H1 (cell line): Measurements from ENCODE around the gene POLR1G. TPM values are rescaled to one million over a fixed set of nuclear protein-coding genes. Genes with fewer than 3 reads are reported as not detected.

ENCODE experiments used
- CTCF ChIA-PET: fragments of 300-600 bp; sonication (Branson Sonifier 250); formaldehyde crosslinking; loops from one replicate; lab custom pipeline; 2021; ENCODE audit not compliant: partially characterized antibody; lab: Charles Lee
- POLR2A ChIA-PET: fragments of 300-600 bp; sonication (Branson Sonifier 250); formaldehyde crosslinking; loops from one replicate; lab custom pipeline; 2021; ENCODE audit warnings: inconsistent platforms; ENCODE audit not compliant: partially characterized antibody; lab: Charles Lee
- DNase-seq, 2 experiments: peaks; one replicate each; pipeline versions ENCODE4 v3.0.0 to v3.0.0-alpha.2; 2010 to 2022; ENCODE audit warnings: low spot score in 2 of 2, low read depth in 1 of 2, mixed read lengths in 1 of 2
- FAIRE-seq: peaks from 2 replicates; lab custom pipeline; 2011; peaks lifted over from hg19 to GRCh38; lab: Jason Lieb, UNC
- H2AFZ ChIP-seq: 2 replicates; pipeline ENCODE4 v1.8.1; 2012; ENCODE audit warnings: low read length, inconsistent platforms
- H2AK5ac ChIP-seq: 2 replicates; pipeline ENCODE4 v1.6.1; 2013; ENCODE audit warnings: low read depth, low read length
- H2BK120ac ChIP-seq: replicated peaks from 2 replicates; pipeline ENCODE3; 2013; ENCODE audit warnings: low read depth, low read length, inconsistent platforms
- H2BK12ac ChIP-seq: 2 replicates; pipeline ENCODE4 v1.6.1; 2013; ENCODE audit warnings: low read depth, low read length
- H2BK15ac ChIP-seq: 2 replicates; pipeline ENCODE4 v1.6.1; 2013; ENCODE audit warnings: low read length
- H2BK20ac ChIP-seq: 2 replicates; pipeline ENCODE4 v1.6.1; 2013; ENCODE audit warnings: low read length
- H2BK5ac ChIP-seq: 2 replicates; pipeline ENCODE4 v1.6.1; 2013; ENCODE audit warnings: low read depth, low read length
- H3K14ac ChIP-seq: 2 replicates; pipeline ENCODE4 v1.6.1; 2013; ENCODE audit warnings: inconsistent platforms; ENCODE audit not compliant: insufficient read length
- H3K18ac ChIP-seq: 2 replicates; pipeline ENCODE4 v1.6.1; 2013; ENCODE audit warnings: low read length; ENCODE audit errors: extremely low read depth
- H3K23ac ChIP-seq: 2 replicates; pipeline ENCODE4 v1.6.1; 2013; ENCODE audit warnings: inconsistent platforms; ENCODE audit not compliant: insufficient read length
- H3K23me2 ChIP-seq: 2 replicates; pipeline ENCODE4 v1.6.1; 2013; ENCODE audit warnings: low read depth, low read length
- H3K27ac ChIP-seq: 2 replicates; pipeline ENCODE4 v1.6.1; 2011; ENCODE audit warnings: low read depth, low read length, inconsistent platforms
- H3K27me3 ChIP-seq, 4 experiments: replicated peaks in 1 of 4; 1 replicate in 1 of 4; 2 replicates in 3 of 4; pipeline versions ENCODE4 v1.6.1 to v1.8.1; 2011 to 2013; ENCODE audit warnings: low read length in 3 of 4, mild to moderate bottlenecking in 3 of 4, inconsistent platforms in 2 of 4, mixed read lengths in 2 of 4, moderate library complexity in 1 of 4; ENCODE audit not compliant: control insufficient read depth in 3 of 4, insufficient read depth in 3 of 4; ENCODE audit errors: extremely low read depth in 1 of 4
- H3K36me3 ChIP-seq, 4 experiments: 2 replicates each; pipeline versions ENCODE4 v1.6.1 to v1.8.1; 2011 to 2013; ENCODE audit warnings: mild to moderate bottlenecking in 4 of 4, low read length in 3 of 4, moderate library complexity in 2 of 4, control low read depth in 1 of 4, inconsistent platforms in 1 of 4; ENCODE audit not compliant: insufficient read depth in 4 of 4, control insufficient read depth in 2 of 4
- H3K4ac ChIP-seq: replicated peaks from 2 replicates; pipeline ENCODE3; 2013; ENCODE audit warnings: low read length, low read depth, mixed read lengths, inconsistent platforms; ENCODE audit not compliant: insufficient read length
- H3K4me1 ChIP-seq, 4 experiments: replicated peaks in 1 of 4; 1 replicate in 1 of 4; 2 replicates in 3 of 4; pipeline versions ENCODE4 v1.6.1 to v1.8.1; 2011 to 2013; ENCODE audit warnings: low read length in 3 of 4, inconsistent platforms in 2 of 4, mixed read lengths in 1 of 4; ENCODE audit not compliant: insufficient read depth in 4 of 4, control insufficient read depth in 3 of 4
- H3K4me2 ChIP-seq, 2 experiments: 2 replicates each; pipeline versions ENCODE4 v1.6.1 to v1.8.1; 2011 to 2013; ENCODE audit warnings: low read depth in 2 of 2, low read length in 2 of 2, control low read depth in 1 of 2, inconsistent platforms in 1 of 2, mild to moderate bottlenecking in 1 of 2; ENCODE audit not compliant: insufficient read depth in 1 of 2
- H3K4me3 ChIP-seq, 4 experiments: fragments of 200-600, 300-600 bp in 1 of 4; sonication (generic), shearing (Covaris generic), sonication (Bioruptor Twin) in 1 of 4; 2 replicates each; pipeline versions ENCODE4 v1.5.1 to v1.8.1; 2011 to 2016; ENCODE audit warnings: low read length in 4 of 4, low read depth in 3 of 4, control low read depth in 2 of 4, inconsistent platforms in 2 of 4, mild to moderate bottlenecking in 2 of 4, mixed read lengths in 1 of 4, moderate library complexity in 1 of 4; ENCODE audit not compliant: insufficient read depth in 2 of 4; ENCODE audit errors: extremely low read depth in 1 of 4
- H3K56ac ChIP-seq: replicated peaks from 2 replicates; pipeline ENCODE3; 2013; ENCODE audit warnings: low read depth, mild to moderate bottlenecking, mixed read lengths, low read length, inconsistent platforms; ENCODE audit not compliant: insufficient read length
- H3K79me1 ChIP-seq: 2 replicates; pipeline ENCODE4 v1.6.1; 2013; ENCODE audit warnings: low read depth, low read length, control low read depth
- H3K79me2 ChIP-seq, 2 experiments: 2 replicates each; pipeline versions ENCODE4 v1.6.1 to v1.8.1; 2012 to 2013; ENCODE audit warnings: low read length in 2 of 2, mild to moderate bottlenecking in 2 of 2, inconsistent platforms in 1 of 2; ENCODE audit not compliant: insufficient read depth in 2 of 2, control insufficient read depth in 1 of 2
- H3K9ac ChIP-seq, 4 experiments: replicated peaks in 1 of 4; 1 replicate in 1 of 4; 2 replicates in 3 of 4; pipeline versions ENCODE4 v1.6.1 to v1.8.1; 2011 to 2013; ENCODE audit warnings: low read depth in 3 of 4, low read length in 3 of 4, control low read depth in 2 of 4, mild to moderate bottlenecking in 2 of 4, moderate library complexity in 2 of 4, inconsistent platforms in 1 of 4; ENCODE audit errors: extremely low read depth in 1 of 4
- H3K9me3 ChIP-seq, 2 experiments: 2 replicates each; pipeline versions ENCODE4 v1.6.1 to v1.8.1; 2012 to 2013; ENCODE audit warnings: mild to moderate bottlenecking in 2 of 2, moderate library complexity in 2 of 2, control low read depth in 1 of 2, inconsistent platforms in 1 of 2, low read depth in 1 of 2, low read length in 1 of 2, mixed read lengths in 1 of 2; ENCODE audit not compliant: insufficient read depth in 2 of 2
- H4K20me1 ChIP-seq, 2 experiments: replicated peaks in 1 of 2; 2 replicates each; pipeline versions ENCODE3 to v1.8.1; 2011 to 2013; ENCODE audit warnings: inconsistent platforms in 2 of 2, low read length in 2 of 2, mild to moderate bottlenecking in 1 of 2; ENCODE audit not compliant: insufficient read depth in 2 of 2, control insufficient read depth in 1 of 2
- H4K5ac ChIP-seq: 2 replicates; pipeline ENCODE4 v1.6.1; 2013; ENCODE audit warnings: low read length, low read depth, mixed read lengths, inconsistent platforms; ENCODE audit not compliant: insufficient read length
- H4K8ac ChIP-seq: 2 replicates; pipeline ENCODE4 v1.8.0; 2013; ENCODE audit warnings: mild to moderate bottlenecking, moderate library complexity, low read length, inconsistent platforms; ENCODE audit not compliant: insufficient read depth; ENCODE audit errors: extremely low read depth
- H4K91ac ChIP-seq: replicated peaks from 2 replicates; pipeline ENCODE3; 2013; ENCODE audit warnings: low read length, mixed read lengths, inconsistent platforms; ENCODE audit not compliant: insufficient read length
- CREB1 ChIP-seq: IDR thresholded peaks from 2 replicates; pipeline ENCODE4 v1.6.1; 2012; ENCODE audit warnings: inconsistent platforms
- GABPA ChIP-seq: IDR thresholded peaks from 2 replicates; pipeline ENCODE4 v1.6.1; 2011; ENCODE audit warnings: mild to moderate bottlenecking, low read length, moderate library complexity, borderline replicate concordance; ENCODE audit not compliant: insufficient read depth
- HDAC2 ChIP-seq, 2 experiments: fragments of 300-600 bp in 1 of 2; sonication (generic) in 1 of 2; IDR thresholded peaks; 2 replicates each; pipeline ENCODE4 v1.6.1; 2011 to 2012; ENCODE audit warnings: low read depth in 2 of 2, low read length in 2 of 2, mild to moderate bottlenecking in 2 of 2, moderate library complexity in 2 of 2, borderline replicate concordance in 1 of 2, inconsistent platforms in 1 of 2
- NRF1 ChIP-seq: IDR thresholded peaks from 2 replicates; pipeline ENCODE4 v1.6.1; 2011; ENCODE audit warnings: mild to moderate bottlenecking, low read depth, low read length, improper control_type of control experiment
- RXRA ChIP-seq: IDR thresholded peaks from 2 replicates; pipeline ENCODE4 v1.6.1; 2011; ENCODE audit warnings: low read depth, mild to moderate bottlenecking, low read length, moderate library complexity; ENCODE audit not compliant: insufficient read depth
- SIRT6 ChIP-seq: IDR thresholded peaks from one replicate; pipeline ENCODE4 v1.7.1; 2012; ENCODE audit warnings: low read length, inconsistent platforms
- WGBS, 2 experiments: shearing (Covaris generic) in 1 of 2; methylation state at CpG; one replicate each; pipeline versions ENCODE4 v1.1.6 to v1.1.7; 2013 to 2015; ENCODE audit warnings: low lambda C conversion rate in 2 of 2, mixed read lengths in 2 of 2, inconsistent platforms in 1 of 2, low coverage in 1 of 2, missing lambda C conversion rate in 1 of 2; ENCODE audit not compliant: insufficient replicate concordance in 2 of 2, insufficient coverage in 1 of 2, insufficient read length in 1 of 2; ENCODE audit errors: extremely low coverage in 1 of 2, missing lambda C conversion rate in 1 of 2; 5-methylcytosine and 5-hydroxymethylcytosine counted together
- polyA plus RNA-seq, 7 experiments: library from polyadenylated mRNA; depleted of rRNA in 3 of 7; stranded (reverse) in 5 of 7; unstranded in 2 of 7; fragments of >200 nt in 5 of 7; fragments of 200-250 nt in 2 of 7; gene quantifications; 1 replicate in 5 of 7; 2 replicates in 1 of 7; 4 replicates in 1 of 7; pipeline versions ENCODE4 v1.2.1 to v1.2.3, GENCODE V29; 2011 to 2013; ENCODE audit warnings: missing spikeins in 2 of 7, mixed read lengths in 2 of 7
- total RNA-seq: library from RNA; stranded (reverse); fragmentation: NEBNext Ultra II Directional; extraction: Animal tissue kit (Norgen Biotek cat#: 25700); gene quantifications from 2 replicates; pipeline ENCODE4 v1.2.1, GENCODE V29; 2021

POLR1G gene
- total and polyA plus RNA-seq, 2 of the 8 experiments (the other 6 are each of a cell fraction or from before 2014, with no cell fraction given) = 16.8 to 34.8 TPM

DNA sequence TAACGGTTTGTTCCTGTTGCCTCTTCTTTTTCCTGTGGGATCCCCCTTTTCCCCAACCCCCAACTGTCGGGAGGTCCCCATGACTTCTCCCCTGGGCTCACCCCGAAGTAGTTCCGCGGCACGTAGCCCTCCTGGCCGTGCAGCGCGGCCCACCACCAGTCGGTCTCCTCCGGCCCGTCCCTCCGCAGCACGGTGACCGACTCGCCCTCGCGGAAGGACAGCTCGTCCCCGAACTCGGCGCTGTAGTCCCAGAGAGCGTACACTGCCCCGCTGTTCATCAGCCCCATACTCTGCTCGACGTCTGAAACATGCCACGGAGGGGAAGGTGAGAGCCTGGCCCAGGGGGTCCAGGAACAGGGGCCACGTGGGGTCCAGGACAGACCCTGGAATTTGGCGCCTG lies 24.0 kb upstream of the POLR1G start:
- H3K23me2 ChIP-seq = peaks cover 6% of the 10 kb centered on the region; the same call in 1 of the 2 replicates
- peaks cover 6 to 18% (median 16%) of the 10 kb centered on the region in 4 experiments for H3K27me3 ChIP-seq
- ChIA-PET CTCF (interaction anchor here (0.5 to 5.4 kb wide), 6 partner anchors 9 to 190 kb away, joined by 3 to 32 read pairs (median 4); partner anchors contain the start of gene PPP1R13L), POLR2A (interaction anchor here (1.0 to 5.7 kb wide), 5 partner anchors 9 to 202 kb away, joined by 3 to 27 read pairs (median 3); partner anchors contain the start of gene ERCC2)
- H4K91ac ChIP-seq = no peak overlapping the region
- H2BK12ac ChIP-seq = no peak overlapping the region
- H3K36me3 ChIP-seq = no peaks in the 10 kb centered on the region
- DNase-seq = no peak
- no peak overlapping the region for H2AK5ac ChIP-seq
- no peak overlapping the region for H3K56ac ChIP-seq
- H3K9me3 ChIP-seq = no peaks in the 10 kb centered on the region
- no peaks in the 10 kb centered on the region for H3K79me2 ChIP-seq
- no peak overlapping the region for H3K4ac ChIP-seq
- WGBS, 2 experiments = 93% methylated on average over 27 of the region's 29 CpGs; no CpG with 5 or more reads in 1 of the 2 experiments
- TF ChIP-seq NRF1 = no peak
- no peak for TF ChIP-seq HDAC2 (IDR thresholded peaks at IDR 0.05; ENCODE audit: borderline replicate concordance in 1 of 2, low read depth in 2 of 2, low read length in 2 of 2)
- TF ChIP-seq SIRT6 = no peak
- no peak for TF ChIP-seq GABPA
- no peak for TF ChIP-seq CREB1
- no peak for TF ChIP-seq RXRA
- H4K5ac ChIP-seq = no peak overlapping the region
- H3K9ac ChIP-seq = no peak overlapping the region
- H3K79me1 ChIP-seq = no peaks in the 10 kb centered on the region
- no peak overlapping the region for H2AFZ ChIP-seq
- no peak overlapping the region for H3K23ac ChIP-seq
- 0 out of 2 replicates have a peak overlapping the region, but pooled peaks have one; percentile 61 for H2BK15ac ChIP-seq
- no peak overlapping the region for H3K14ac ChIP-seq
- no peak overlapping the region for H2BK5ac ChIP-seq
- H3K4me2 ChIP-seq = no peak overlapping the region
- FAIRE-seq = no peak
- H2BK20ac ChIP-seq = no peak overlapping the region
- no peak overlapping the region for H3K18ac ChIP-seq
- H3K4me3 ChIP-seq = no peak overlapping the region
- H4K20me1 ChIP-seq = peaks cover 0 to 4% of the 10 kb centered on the region in 2 experiments
- H4K8ac ChIP-seq = peak overlapping the region; percentile 68; the same call in 1 of the 2 replicates
- no peak overlapping the region for H2BK120ac ChIP-seq
- peaks cover 0 to 7% (median 4%) of the 10 kb centered on the region in 4 experiments; a peak in 5 of 7 replicates for H3K4me1 ChIP-seq
- H3K27ac ChIP-seq = no peak overlapping the region
